Activated gamma-delta T cell treated with Interleukin-2 at 50 U/mL for 16 hours (primary cell): ENCODE data around the gene FAM171A1.

Experiments
- DNase-seq: peaks from one replicate; pipeline ENCODE4 v3.0.0-alpha.2; 2020

The FAM171A1 gene

GRCh38 chr10:15373199-15373598 is 2.1 kb upstream of the FAM171A1 start:
- no peak for DNase-seq

GRCh38 chr10:15370212-15370855 is 755 bp downstream of the FAM171A1 start:
- DNase-seq = no peak

GRCh38 chr10:15369256-15370211 is 1.6 kb downstream of the FAM171A1 start:
- no peak for DNase-seq

GRCh38 chr10:15368101-15368855 is 2.8 kb downstream of the FAM171A1 start:
- DNase-seq = no peak

GRCh38 chr10:15367296-15368085 is 3.6 kb downstream of the FAM171A1 start:
- DNase-seq = no peak

- DNase-seq = no peak
Measured at GRCh38 chr10:15365692-15366091, 5.4 kb downstream of the FAM171A1 start.

- no peak for DNase-seq
Measured at GRCh38 chr10:15364001-15364400, 7.1 kb downstream of the FAM171A1 start.

GRCh38 chr10:15363031-15363430 is 8.1 kb downstream of the FAM171A1 start:
- no peak for DNase-seq

GRCh38 chr10:15361131-15361530 is 10.0 kb downstream of the FAM171A1 start:
- no peak for DNase-seq

GRCh38 chr10:15360566-15360965 is 10.5 kb downstream of the FAM171A1 start:
- no peak for DNase-seq

- no peak for DNase-seq
Measured at GRCh38 chr10:15353471-15354017, 17.5 kb downstream of the FAM171A1 start.

GRCh38 chr10:15352836-15353235 is 18.3 kb downstream of the FAM171A1 start:
- no peak for DNase-seq

GRCh38 chr10:15352201-15352600 is 18.9 kb downstream of the FAM171A1 start:
- no peak for DNase-seq

GRCh38 chr10:15351099-15351820 is 19.8 kb downstream of the FAM171A1 start:
- no peak for DNase-seq

- DNase-seq = no peak
Measured at GRCh38 chr10:15349112-15349511, 22.0 kb downstream of the FAM171A1 start.

GRCh38 chr10:15348579-15348978 is 22.5 kb downstream of the FAM171A1 start:
- DNase-seq = no peak

- DNase-seq = no peak
Measured at GRCh38 chr10:15347150-15347549, 23.9 kb downstream of the FAM171A1 start.

- no peak for DNase-seq
Measured at GRCh38 chr10:15346440-15347141, 24.5 kb downstream of the FAM171A1 start.

- DNase-seq = no peak
Measured at GRCh38 chr10:15345450-15345849, 25.6 kb downstream of the FAM171A1 start.

GRCh38 chr10:15344876-15345285 is 26.2 kb downstream of the FAM171A1 start:
- no peak for DNase-seq
